Inflammatory macrophage treated with lipopolysaccharide for 4 hours (primary cell): Measurements from ENCODE around the gene RERE.

Source experiments
- DNase-seq: peaks from one replicate; pipeline ENCODE4 v3.0.0-alpha.2; 2020

RERE gene

GRCh38 chr1:8435569-8436071 lies 381.8 kb downstream of the RERE start:
- DNase-seq = no peak

DNA sequence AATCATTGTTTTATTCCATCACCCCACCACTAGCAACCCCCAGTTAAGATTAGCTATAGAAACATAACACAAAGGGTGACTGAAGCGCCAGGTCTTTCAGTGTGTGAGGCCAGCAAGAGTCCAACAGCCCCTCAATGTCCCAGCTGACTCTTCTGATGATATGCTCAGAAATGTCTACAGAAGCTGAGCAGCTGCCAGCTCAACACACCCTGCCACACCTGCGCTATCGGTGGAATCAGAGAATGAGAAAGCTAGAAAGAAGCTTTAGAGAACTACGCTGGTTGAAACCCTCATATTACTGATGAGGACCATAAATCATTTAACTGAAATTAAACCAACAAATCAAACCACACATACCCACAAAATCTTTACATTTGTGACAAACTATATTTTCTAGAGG lies 383.3 kb downstream of the RERE start:
- DNase-seq = no peak

- DNase-seq = no peak
Observed at GRCh38 chr1:8431784-8432183, 385.7 kb downstream of the RERE start.

- DNase-seq = peak; percentile 29
Observed at GRCh38 chr1:8431019-8431418, 386.4 kb downstream of the RERE start.

GRCh38 chr1:8430476-8430875 lies 387.0 kb downstream of the RERE start:
- no peak for DNase-seq

DNA sequence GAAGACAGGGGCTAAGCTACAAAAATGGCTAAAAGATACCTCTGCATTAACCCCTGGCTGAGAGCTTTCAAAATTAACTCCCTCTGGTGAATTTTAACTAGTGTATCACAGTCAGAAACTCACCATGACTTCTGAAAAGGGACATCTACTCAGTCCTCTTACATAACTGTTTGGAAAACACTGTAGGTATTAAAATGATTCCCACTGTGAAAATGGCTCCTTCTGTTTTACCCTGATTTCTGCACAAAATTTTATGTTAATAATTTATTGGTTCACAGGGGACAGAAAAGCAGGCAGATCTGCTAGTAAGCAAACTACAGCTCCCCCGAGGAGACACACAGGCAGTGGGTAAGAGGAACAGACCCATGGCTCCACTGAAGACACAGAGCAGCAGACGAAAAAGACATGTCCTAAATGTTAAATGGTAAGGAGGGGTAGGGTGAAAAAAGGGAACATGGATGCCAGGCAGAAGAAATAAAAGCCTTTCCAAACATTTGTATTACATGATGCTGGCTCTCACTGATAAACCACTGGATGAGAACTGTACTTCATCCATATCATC lies 387.8 kb downstream of the RERE start:
- DNase-seq = peak; percentile 8

DNA sequence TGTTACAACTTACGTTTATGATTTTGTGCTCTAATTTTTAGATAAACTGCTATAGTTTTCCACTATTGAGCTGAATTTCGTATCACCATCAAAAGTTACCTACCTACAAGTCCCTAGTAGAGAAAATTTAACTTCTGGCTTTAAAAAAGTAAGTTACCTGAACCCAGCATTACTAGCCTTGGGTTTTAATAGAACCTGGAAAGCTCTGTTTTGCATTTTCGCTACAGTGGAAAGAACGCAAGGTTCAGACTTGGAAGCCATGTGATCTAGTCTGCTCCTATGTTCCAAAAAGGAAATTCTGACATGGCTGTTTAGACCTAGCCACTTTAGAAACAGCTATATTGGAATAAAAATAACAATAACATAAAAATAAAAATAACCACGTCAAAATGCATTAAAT lies 389.0 kb downstream of the RERE start:
- DNase-seq = no peak

DNA sequence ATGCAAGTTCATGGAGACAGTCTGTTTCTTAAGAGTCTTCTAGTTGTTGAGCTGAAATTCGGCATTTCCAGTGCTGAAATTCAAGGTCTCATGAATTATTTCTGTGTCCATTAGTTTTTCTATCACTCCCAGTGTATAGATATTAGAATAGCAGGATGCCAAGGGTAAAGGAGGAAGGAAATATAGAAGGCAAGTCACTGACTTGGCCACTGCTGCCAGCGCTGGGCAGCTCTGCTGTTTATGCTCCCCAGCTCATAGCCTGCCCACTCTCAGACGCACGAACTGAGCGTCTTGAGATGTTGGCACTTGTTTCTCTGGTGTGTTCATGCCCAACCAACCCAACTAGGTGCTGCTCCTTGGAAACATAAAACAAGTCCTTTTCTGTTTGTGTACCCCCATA lies 389.5 kb downstream of the RERE start:
- DNase-seq = peak; percentile 43

DNA sequence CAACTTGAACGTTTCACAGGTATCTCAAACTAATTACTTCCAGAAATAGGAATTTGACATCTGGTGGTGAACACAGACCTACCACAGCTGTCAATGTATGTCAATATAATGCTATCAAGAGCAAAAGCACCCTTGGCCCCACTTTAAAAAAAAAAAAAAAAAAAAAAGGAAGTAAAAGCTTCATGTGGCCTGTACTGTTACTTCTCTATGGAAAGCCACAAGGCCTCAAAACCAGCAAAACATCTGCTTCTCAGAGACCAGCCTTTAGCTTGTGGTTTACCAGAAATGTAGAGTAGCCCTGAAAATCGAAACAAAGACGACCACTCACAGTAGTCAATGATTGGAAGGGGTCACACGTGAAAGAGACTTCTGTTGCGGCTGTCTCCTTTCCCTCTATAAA lies 389.9 kb downstream of the RERE start:
- DNase-seq = peak; percentile 88

DNA sequence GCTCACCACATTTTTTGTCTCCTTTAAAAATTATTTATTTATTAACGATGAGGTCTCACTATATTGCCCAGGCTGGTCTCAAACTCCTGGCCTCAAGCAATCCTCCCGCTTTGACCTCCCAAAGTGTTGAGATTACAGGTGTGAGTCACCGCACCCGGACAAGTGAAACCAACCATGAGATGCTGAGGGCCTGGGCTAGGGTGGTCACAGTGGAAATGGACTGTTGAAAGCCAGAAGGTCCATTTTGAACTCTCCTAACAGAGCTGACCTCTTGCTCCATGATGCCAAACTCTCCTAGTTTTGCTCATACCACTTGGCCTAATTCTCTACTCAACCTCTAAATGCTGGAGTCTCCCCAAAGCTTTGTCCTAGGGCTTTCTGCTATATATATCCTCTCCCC lies 390.4 kb downstream of the RERE start:
- peak; percentile 10 for DNase-seq

- DNase-seq = no peak
Observed at GRCh38 chr1:8425781-8426161, 391.7 kb downstream of the RERE start.

- no peak for DNase-seq
Observed at GRCh38 chr1:8425150-8425780, 392.2 kb downstream of the RERE start.

DNA sequence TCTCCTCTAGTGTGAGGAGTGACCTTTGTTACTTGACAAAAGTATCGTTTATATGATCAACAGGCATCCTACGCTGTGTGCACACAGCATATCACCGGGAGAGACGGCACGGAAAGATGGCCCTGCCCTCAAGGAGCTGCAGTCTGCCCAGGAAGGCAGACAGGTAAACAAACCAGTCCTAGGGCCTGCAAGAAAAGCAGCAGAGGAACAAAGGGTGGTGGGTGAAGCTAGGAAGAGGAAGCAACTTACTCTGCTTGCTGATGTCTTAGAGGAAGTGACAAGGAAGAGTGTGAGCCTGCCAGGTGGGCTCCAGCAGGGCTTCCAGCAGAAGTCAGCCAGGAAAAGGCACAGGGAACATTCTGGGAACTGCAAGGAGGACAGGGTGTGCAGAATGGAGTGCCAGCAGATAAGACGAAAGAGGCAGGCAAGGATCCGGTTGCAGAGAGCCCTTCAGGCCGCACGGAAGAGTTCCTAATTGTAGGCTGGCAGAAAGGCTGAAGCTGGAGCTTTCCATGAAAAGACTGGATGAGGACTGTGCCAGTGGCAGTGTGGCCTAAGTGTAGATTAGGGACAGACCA lies 392.8 kb downstream of the RERE start:
- DNase-seq = peak; percentile 71

GRCh38 chr1:8423692-8424538 lies 393.5 kb downstream of the RERE start:
- peak; percentile 33 for DNase-seq

DNA sequence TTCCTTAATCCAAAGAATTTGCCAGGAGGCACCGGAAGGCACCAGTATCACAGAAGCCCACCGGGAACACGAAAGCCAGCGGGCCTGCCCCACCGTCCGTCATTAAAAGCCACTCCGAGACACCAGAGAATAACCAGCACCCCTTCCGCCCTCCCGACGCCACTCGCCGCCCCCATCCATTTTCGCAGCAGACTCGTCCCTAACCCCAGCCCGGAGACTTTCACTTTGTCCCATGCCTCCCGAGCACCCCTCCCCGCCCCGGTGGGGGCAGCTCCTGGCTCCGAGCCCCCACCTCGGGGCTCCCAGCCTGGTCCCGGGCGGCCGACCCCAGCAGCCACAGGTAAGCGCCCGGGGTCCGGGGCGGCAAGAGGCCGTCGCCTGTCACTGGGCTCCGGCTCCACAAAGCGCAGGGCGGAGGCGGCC lies 394.2 kb downstream of the RERE start:
- DNase-seq = peak; percentile 17

- DNase-seq = peak; percentile 40
Observed at GRCh38 chr1:8422510-8423268, 394.8 kb downstream of the RERE start.

GRCh38 chr1:8421721-8422120 lies 395.7 kb downstream of the RERE start:
- DNase-seq = no peak

DNA sequence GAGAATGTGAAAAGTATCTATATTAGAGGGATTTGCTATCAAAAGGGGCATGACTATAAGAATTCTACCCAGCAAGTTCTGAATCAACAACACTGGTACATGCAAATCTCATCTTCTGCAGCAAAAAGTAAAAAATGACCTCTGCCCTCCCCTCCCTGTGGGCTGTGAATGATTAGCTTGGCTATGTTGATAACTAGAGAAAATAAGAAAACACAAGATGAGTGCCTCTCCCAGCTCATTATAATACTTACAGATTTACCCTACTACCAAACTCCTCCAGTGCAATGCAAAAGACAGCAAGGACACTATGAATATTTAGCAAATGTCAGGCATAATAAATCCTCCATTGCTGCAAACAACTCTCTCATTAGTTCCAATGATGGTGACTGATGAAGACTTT lies 397.1 kb downstream of the RERE start:
- DNase-seq = no peak

GRCh38 chr1:8419861-8420260 lies 397.6 kb downstream of the RERE start:
- no peak for DNase-seq

DNA sequence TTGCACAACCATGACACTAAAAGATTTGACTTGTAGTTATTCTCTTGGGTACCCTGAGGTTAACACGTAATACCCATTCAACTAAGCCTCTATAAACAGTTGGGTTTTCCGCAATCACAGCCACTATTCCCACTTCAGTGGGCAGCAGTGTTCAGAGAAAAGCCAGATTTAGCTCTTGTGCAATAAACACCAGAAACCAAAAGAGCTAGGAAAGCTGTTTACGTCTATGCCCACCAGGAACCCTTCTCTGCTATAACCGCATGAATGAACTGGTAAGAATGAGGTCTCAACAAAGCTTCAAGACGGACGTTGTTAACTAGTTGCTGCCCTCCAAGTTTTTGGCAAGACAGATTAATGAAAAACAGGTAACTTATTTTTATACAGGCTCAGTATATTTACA lies 398.3 kb downstream of the RERE start:
- no peak for DNase-seq

GRCh38 chr1:8418301-8418700 lies 399.1 kb downstream of the RERE start:
- DNase-seq = no peak

GRCh38 chr1:8417625-8418024 lies 399.8 kb downstream of the RERE start:
- no peak for DNase-seq

DNA sequence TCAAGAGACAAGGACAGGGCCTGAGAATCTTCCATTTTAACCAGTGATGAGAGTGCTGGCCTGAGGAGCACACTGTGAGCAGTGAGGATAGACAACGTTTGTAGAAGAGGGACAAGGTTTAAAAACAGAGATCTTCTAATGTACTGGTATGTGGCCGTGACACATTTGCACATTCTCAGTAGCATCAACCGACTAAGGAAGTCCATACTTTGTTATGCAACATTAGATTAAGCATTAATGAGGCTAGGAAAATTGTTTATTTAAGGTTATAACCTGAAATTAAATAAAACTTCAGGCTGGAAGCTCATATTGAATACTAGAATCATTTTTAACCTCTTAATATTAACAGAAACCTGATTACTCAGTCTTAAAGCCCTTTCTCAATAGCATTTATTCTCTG lies 400.6 kb downstream of the RERE start:
- DNase-seq = no peak
